B cell (primary cell): ENCODE data around the gene B4GALT4. TPM values are rescaled to one million over a fixed set of nuclear protein-coding genes. Genes with fewer than 3 reads are reported as not detected.

Experiments used
- ATAC-seq: fragments of 200-7000 bp; cut with Tn5 transposase; one replicate; pipeline ENCODE4 v1.10.0; 2021; ENCODE audit warnings: low read depth, mild to moderate bottlenecking, moderate number of reproducible peaks, moderate library complexity
- CTCF ChIA-PET: fragments of 350-600 bp; sonication (Branson Sonifier 250); formaldehyde crosslinking; loops from one replicate; lab custom pipeline; 2021; ENCODE audit warnings: antibody characterized with exemption, inconsistent platforms; lab: Charles Lee
- POLR2A ChIA-PET: fragments of 350-600 bp; sonication (Branson Sonifier 250); formaldehyde crosslinking; loops from one replicate; lab custom pipeline; 2021; ENCODE audit warnings: antibody characterized with exemption; lab: Charles Lee
- DNase-seq: peaks from one replicate; pipeline ENCODE4 v3.0.0; 2013
- H2AFZ ChIP-seq: 2 replicates; pipeline ENCODE4 v1.6.1; 2012; ENCODE audit warnings: mild to moderate bottlenecking, low read depth, low read length; ENCODE audit not compliant: insufficient read depth, poor library complexity, severe bottlenecking
- H3K27ac ChIP-seq, 2 donors: 1 replicate in 1 of 2; 2 replicates in 1 of 2; pipeline ENCODE4 v1.5.1; 2012 to 2013; ENCODE audit warnings: low read length in 2 of 2, mild to moderate bottlenecking in 2 of 2, moderate library complexity in 1 of 2
- H3K27me3 ChIP-seq, 4 experiments: fragments of 200-600 bp in 1 of 4; sonication (generic) in 1 of 4; replicated peaks in 1 of 4; 1 replicate in 2 of 4; 2 replicates in 2 of 4; pipeline versions ENCODE4 v1.6.1 to v1.7.0; 2013 to 2016; ENCODE audit warnings: low read length in 3 of 4, mild to moderate bottlenecking in 2 of 4, mixed read lengths in 1 of 4, moderate library complexity in 1 of 4; ENCODE audit not compliant: insufficient read depth in 4 of 4, control insufficient read depth in 3 of 4; ENCODE audit errors: control extremely low read depth in 1 of 4
- H3K36me3 ChIP-seq, 2 experiments: replicated peaks in 1 of 2; 1 replicate in 1 of 2; 2 replicates in 1 of 2; pipeline versions ENCODE4 v1.6.1 to v1.7.1; 2013; ENCODE audit warnings: low read length in 1 of 2; ENCODE audit not compliant: insufficient read depth in 2 of 2, control insufficient read depth in 1 of 2; ENCODE audit errors: control extremely low read depth in 1 of 2, extremely low read depth in 1 of 2
- H3K4me1 ChIP-seq, 2 donors: fragments of 200-600 bp in 1 of 2; sonication (generic) in 1 of 2; 1 replicate in 1 of 2; 2 replicates in 1 of 2; pipeline versions ENCODE4 v1.5.1 to v1.6.1; 2013 to 2017; ENCODE audit warnings: low read length in 2 of 2; ENCODE audit not compliant: control insufficient read depth in 2 of 2, insufficient read depth in 2 of 2
- H3K4me2 ChIP-seq: replicated peaks from 2 replicates; pipeline ENCODE3; 2012; ENCODE audit warnings: mild to moderate bottlenecking, low read depth, low read length; ENCODE audit not compliant: poor library complexity, severe bottlenecking
- H3K4me3 ChIP-seq, 5 experiments: fragments of 200-600 bp in 1 of 5; sonication (generic) in 1 of 5; 1 replicate in 3 of 5; 2 replicates in 2 of 5; pipeline versions ENCODE4 v1.5.1 to v1.7.0; 2011 to 2016; ENCODE audit warnings: low read length in 4 of 5, mild to moderate bottlenecking in 4 of 5, low read depth in 2 of 5, control low read depth in 1 of 5, moderate library complexity in 1 of 5; ENCODE audit not compliant: insufficient read depth in 1 of 5; ENCODE audit errors: control extremely low read depth in 1 of 5, extremely low read depth in 1 of 5
- H3K79me2 ChIP-seq: fragments of 200-600 bp; sonication (generic); one replicate; pipeline ENCODE4 v1.6.0; 2016; ENCODE audit warnings: low read length; ENCODE audit not compliant: control insufficient read depth, insufficient read depth
- H3K9ac ChIP-seq: fragments of 200-600 bp; sonication (generic); 2 replicates; pipeline ENCODE4 v1.6.1; 2017; ENCODE audit warnings: mild to moderate bottlenecking, low read length, moderate library complexity
- H3K9me3 ChIP-seq, 3 donors: one replicate each; pipeline versions ENCODE4 v1.6.1 to v1.7.1; 2013; ENCODE audit warnings: low read length in 2 of 3; ENCODE audit not compliant: control insufficient read depth in 2 of 3, insufficient read depth in 1 of 3; ENCODE audit errors: control extremely low read depth in 1 of 3
- H4K20me1 ChIP-seq: 2 replicates; pipeline ENCODE4 v1.6.0; 2012; ENCODE audit warnings: mild to moderate bottlenecking, low read length; ENCODE audit not compliant: insufficient read depth, control insufficient read depth, poor library complexity, severe bottlenecking
- H3K27ac Mint-ChIP-seq: one replicate; pipeline ENCODE4 v1.8.0; 2021; ENCODE audit warnings: mixed read lengths
- H3K27me3 Mint-ChIP-seq: one replicate; pipeline ENCODE4 v1.8.0; 2021; ENCODE audit warnings: mixed read lengths
- H3K4me1 Mint-ChIP-seq: one replicate; pipeline ENCODE4 v1.8.0; 2021; ENCODE audit warnings: mixed read lengths
- H3K4me3 Mint-ChIP-seq: one replicate; pipeline ENCODE4 v1.8.0; 2021; ENCODE audit warnings: mixed read lengths
- H3K9me3 Mint-ChIP-seq: one replicate; pipeline ENCODE4 v1.8.0; 2022; ENCODE audit warnings: mixed read lengths; ENCODE audit not compliant: insufficient read depth
- CTCF ChIP-seq: fragments of 200-600 bp; IDR thresholded peaks from one replicate; pipeline ENCODE4 v1.8.0; 2022; ENCODE audit warnings: antibody characterized with exemption, mild to moderate bottlenecking
- EZH2 ChIP-seq: IDR thresholded peaks from 2 replicates; pipeline ENCODE4 v1.6.1; 2012; ENCODE audit warnings: borderline replicate concordance, low read depth, mild to moderate bottlenecking, moderate library complexity, low read length; ENCODE audit not compliant: insufficient read depth, poor library complexity, severe bottlenecking
- WGBS: methylation state at CpG from one replicate; pipeline ENCODE4 v1.1.5; 2013; ENCODE audit warnings: missing lambda C conversion rate; ENCODE audit not compliant: insufficient coverage; 5-methylcytosine and 5-hydroxymethylcytosine counted together
- intact Hi-C: fragments of 100-400 bp; cut with micrococcal nuclease; formaldehyde crosslinking; loops from one replicate; pipeline ENCODE4 v1.10.0; 2022
- polyA plus RNA-seq: library from polyadenylated mRNA; depleted of rRNA; stranded (reverse); fragments of >200 nt; gene quantifications from 2 replicates; pipeline ENCODE4 v1.2.3, GENCODE V29; 2012
- total RNA-seq, 2 donors: library from RNA; stranded (reverse); fragments of 120-200 nt in 1 of 2; gene quantifications; 1 replicate in 1 of 2; 2 replicates in 1 of 2; pipeline versions ENCODE4 v1.2.3 to v1.2.4, GENCODE V29; 2013 to 2022

B4GALT4 gene
- total and polyA plus RNA-seq, 2 donors (not counting 1 experiment from before 2014, with no cell fraction given) = 7.1 to 21.9 TPM

- peaks cover 0 to 12% (median 1%) of the 10 kb centered on the region in 3 donors for H3K9me3 ChIP-seq
- Mint-ChIP-seq H3K27me3 (no peaks in the 10 kb centered on the region), H3K4me3 (no peak overlapping the region), H3K27ac (no peak overlapping the region), H3K9me3 (peaks cover 9% of the 10 kb centered on the region), H3K4me1 (peaks cover 23% of the 10 kb centered on the region)
- intact Hi-C loops = no loop called here
- ChIA-PET CTCF (no interaction called here), POLR2A (interaction anchor here (0.7 kb wide), 1 partner anchor 11 kb away, joined by 4 read pairs; no protein-coding TSS in a partner anchor)
- H3K9ac ChIP-seq = no peak overlapping the region
- peaks cover 23 to 24% of the 10 kb centered on the region in 2 donors for H3K4me1 ChIP-seq
- no peaks in the 10 kb centered on the region for H4K20me1 ChIP-seq
- 60% methylated on average over 2 of the region's 2 CpGs for WGBS
- H3K4me3 ChIP-seq = no peak overlapping the region
- no peaks in the 10 kb centered on the region for H3K36me3 ChIP-seq
- H2AFZ ChIP-seq = no peak overlapping the region
- DNase-seq (no peak), ATAC-seq (no peak)
- TF ChIP-seq CTCF (no peak), EZH2 (no peak)
- H3K27ac ChIP-seq = no peak overlapping the region
- H3K79me2 ChIP-seq = peaks cover 3% of the 10 kb centered on the region
- no peak overlapping the region for H3K4me2 ChIP-seq
- peaks cover 0 to 7% (median 0%) of the 10 kb centered on the region in 4 experiments for H3K27me3 ChIP-seq
Measured at GRCh38 chr3:119289404-119289770, 48.7 kb upstream of the B4GALT4 start.

- ChIA-PET POLR2A (no interaction called here), CTCF (no interaction called here)
- H3K4me2 ChIP-seq = no peak overlapping the region
- ATAC-seq = no peak
- Mint-ChIP-seq H3K4me1 (peaks cover 23% of the 10 kb centered on the region), H3K27ac (no peak overlapping the region), H3K9me3 (peaks cover 9% of the 10 kb centered on the region), H3K27me3 (no peaks in the 10 kb centered on the region), H3K4me3 (no peak overlapping the region)
- no peaks in the 10 kb centered on the region for H4K20me1 ChIP-seq
- TF ChIP-seq CTCF (no peak), EZH2 (no peak)
- peaks cover 23 to 24% of the 10 kb centered on the region in 2 donors for H3K4me1 ChIP-seq
- no peaks in the 10 kb centered on the region for H3K36me3 ChIP-seq
- peaks cover 0 to 7% (median 0%) of the 10 kb centered on the region in 4 experiments for H3K27me3 ChIP-seq
- H2AFZ ChIP-seq = no peak overlapping the region
- no peak for DNase-seq
- H3K4me3 ChIP-seq = no peak overlapping the region
- intact Hi-C loops = no loop called here
- no peak overlapping the region for H3K9ac ChIP-seq
- 81% methylated on average over 3 of the region's 3 CpGs for WGBS
- peaks cover 0 to 12% (median 1%) of the 10 kb centered on the region in 3 donors for H3K9me3 ChIP-seq
- H3K79me2 ChIP-seq = peaks cover 3% of the 10 kb centered on the region
- no peak overlapping the region for H3K27ac ChIP-seq
Measured at GRCh38 chr3:119288669-119289403, 48.2 kb upstream of the B4GALT4 start.
